GM23338 (cell line): ENCODE results near the gene ATF3. TPM values are rescaled to one million over a fixed set of nuclear protein-coding genes. Genes with fewer than 3 reads are reported as not detected.
A peak's percentile ranks its signal among the peaks of the same experiment; 100 is the strongest.

Experiments used
- ATAC-seq: fragments of 200-7000 bp; cut with Tn5 transposase; 3 replicates; pipeline ENCODE4 v1.9.1; 2020
- DNase-seq: peaks from one replicate; pipeline ENCODE4 v3.0.0-alpha.2; 2015; ENCODE audit warnings: low spot score
- H2AFZ ChIP-seq: fragments of 200-600 bp; sonication (generic); 2 replicates; pipeline ENCODE4 v1.8.0; 2016; ENCODE audit warnings: antibody characterized with exemption, mild to moderate bottlenecking, moderate library complexity
- H3F3A ChIP-seq: fragments of 200-600 bp; sonication (generic); replicated peaks from 2 replicates; pipeline ENCODE4 v1.8.0; 2017; ENCODE audit warnings: antibody characterized with exemption, mixed run types, low read depth
- H3K27ac ChIP-seq: fragments of 200-600 bp; sonication (generic); 2 replicates; pipeline ENCODE4 v1.6.1; 2016; ENCODE audit warnings: low read depth
- H3K27me3 ChIP-seq: fragments of 200-600 bp; sonication (generic); 2 replicates; pipeline ENCODE4 v1.8.0; 2016; ENCODE audit warnings: mild to moderate bottlenecking, mixed run types, moderate library complexity; ENCODE audit not compliant: insufficient read depth
- H3K36me3 ChIP-seq: fragments of 200-600 bp; sonication (generic); 2 replicates; pipeline ENCODE4 v1.8.0; 2016; ENCODE audit warnings: mild to moderate bottlenecking; ENCODE audit not compliant: insufficient read depth
- H3K4me1 ChIP-seq: fragments of 200-600 bp; sonication (generic); 2 replicates; pipeline ENCODE4 v1.8.0; 2016; ENCODE audit warnings: mild to moderate bottlenecking, moderate library complexity; ENCODE audit not compliant: insufficient read depth
- H3K4me2 ChIP-seq: fragments of 200-600 bp; sonication (generic); 2 replicates; pipeline ENCODE4 v1.7.1; 2017; ENCODE audit warnings: mixed run types
- H3K4me3 ChIP-seq: fragments of 200-600 bp; sonication (generic); 2 replicates; pipeline ENCODE4 v1.6.1; 2016; ENCODE audit warnings: mixed run types
- H3K79me2 ChIP-seq: fragments of 200-600 bp; sonication (generic); replicated peaks from 2 replicates; pipeline ENCODE4 v1.8.0; 2017; ENCODE audit warnings: mild to moderate bottlenecking; ENCODE audit not compliant: insufficient read depth
- H3K9me2 ChIP-seq: fragments of 200-600 bp; sonication (generic); 2 replicates; pipeline ENCODE4 v1.8.0; 2017; ENCODE audit not compliant: insufficient read depth
- H4K20me1 ChIP-seq: fragments of 200-600 bp; sonication (generic); replicated peaks from 2 replicates; pipeline ENCODE4 v1.8.0; 2017; ENCODE audit warnings: mild to moderate bottlenecking; ENCODE audit not compliant: insufficient read depth
- H3K27ac Mint-ChIP-seq: 2 replicates; pipeline ENCODE4 v1.8.0; 2020; ENCODE audit warnings: inconsistent platforms, mild to moderate bottlenecking, moderate library complexity, mixed read lengths
- H3K27me3 Mint-ChIP-seq: 3 replicates; pipeline ENCODE4 v1.8.0; 2022; ENCODE audit warnings: low read depth, mild to moderate bottlenecking, moderate library complexity, mixed read lengths, inconsistent platforms; ENCODE audit not compliant: insufficient read depth, poor library complexity
- H3K36me3 Mint-ChIP-seq: 3 replicates; pipeline ENCODE4 v1.8.0; 2021; ENCODE audit warnings: low read depth, mild to moderate bottlenecking, inconsistent platforms, moderate library complexity, mixed read lengths
- H3K4me1 Mint-ChIP-seq: 3 replicates; pipeline ENCODE4 v1.8.0; 2020; ENCODE audit warnings: mild to moderate bottlenecking, inconsistent platforms, mixed read lengths
- H3K4me3 Mint-ChIP-seq: 3 replicates; pipeline ENCODE4 v1.8.0; 2021; ENCODE audit warnings: moderate library complexity, mild to moderate bottlenecking, inconsistent platforms, mixed read lengths
- H3K9me3 Mint-ChIP-seq: 3 replicates; pipeline ENCODE4 v1.8.0; 2020; ENCODE audit warnings: moderate library complexity, mild to moderate bottlenecking, inconsistent platforms, mixed read lengths
- STAT1 ChIP-seq: IDR thresholded peaks from one replicate; pipeline ENCODE4 v1.6.1; 2016; ENCODE audit warnings: antibody characterized with exemption; ENCODE audit not compliant: unreplicated experiment
- ZNF462 ChIP-seq: fragments of 250-450 bp; sonication (Bioruptor Pico); IDR thresholded peaks from 2 replicates; pipeline ENCODE4 v1.5.0; 2020; ENCODE audit warnings: mild to moderate bottlenecking, moderate library complexity
- polyA plus RNA-seq: library from polyadenylated mRNA; unstranded; fragments of >200 nt; fragmentation: Nextera tagmentation; extraction: Ambion mirVana; gene quantifications from 2 replicates; pipeline ENCODE4 v1.2.1, GENCODE V29; 2016
- total RNA-seq: library from RNA; depleted of rRNA; stranded (reverse); fragments of >200 nt; shearing (Covaris generic); gene quantifications from 2 replicates; pipeline ENCODE4 v1.2.3, GENCODE V29; 2014

ATF3 gene
- total and polyA plus RNA-seq, 2 experiments from 2014 or later = 12.6 to 17.2 TPM

- TF ChIP-seq ZNF462 (CRISPR knock-in tag) = no peak
Measured at GRCh38 chr1:212628813-212629415, 20.4 kb downstream of the ATF3 start (continued).

GRCh38 chr1:212629450-212630157 lies 21.0 kb downstream of the ATF3 start:
- TF ChIP-seq ZNF462 (CRISPR knock-in tag) = peak; percentile 95
- no peak for TF ChIP-seq STAT1
- Histone ChIP-seq H3K4me2 (no peak overlapping the region), H3K27ac (no peak overlapping the region), H2AFZ (peak overlapping the region; percentile 96), H3K4me1 (peaks cover 7% of the 10 kb centered on the region; the same call in 1 of the 2 replicates), H3K79me2 (no peaks in the 10 kb centered on the region), H4K20me1 (no peaks in the 10 kb centered on the region), H3K4me3 (no peak overlapping the region), H3K27me3 (no peaks in the 10 kb centered on the region), H3F3A (no peaks in the 10 kb centered on the region), H3K9me2 (no peaks in the 10 kb centered on the region), H3K36me3 (no peaks in the 10 kb centered on the region)
- Mint-ChIP-seq H3K4me1 (no peaks in the 10 kb centered on the region), H3K9me3 (peaks cover 4% of the 10 kb centered on the region; the same call in 2 of the 3 replicates), H3K27ac (no peak overlapping the region), H3K36me3 (peaks cover 3% of the 10 kb centered on the region; the same call in 2 of the 3 replicates), H3K4me3 (no peak overlapping the region), H3K27me3 (peaks cover 5% of the 10 kb centered on the region)
- DNase-seq (no peak), ATAC-seq (no peak)
